VCaP (cell line): Measurements from ENCODE around the gene ZNF750.
"Not testable (repeated sequence)": the region's sequence is repeated elsewhere in the genome, so short reads cannot be mapped to it uniquely, and the experiment has no call there.

Source experiments
- H3K27ac ChIP-seq: fragments of 450-650 bp; 2 replicates; pipeline ENCODE4 v1.5.1; 2017
- TF ChIP-seq, protein P1 (sequence below): fragments of 450-650 bp; conservative IDR thresholded peaks from 2 replicates; pipeline ENCODE4 v1.5.1; 2017; ENCODE audit warnings: mild to moderate bottlenecking, moderate library complexity

The ZNF750 gene

DNA sequence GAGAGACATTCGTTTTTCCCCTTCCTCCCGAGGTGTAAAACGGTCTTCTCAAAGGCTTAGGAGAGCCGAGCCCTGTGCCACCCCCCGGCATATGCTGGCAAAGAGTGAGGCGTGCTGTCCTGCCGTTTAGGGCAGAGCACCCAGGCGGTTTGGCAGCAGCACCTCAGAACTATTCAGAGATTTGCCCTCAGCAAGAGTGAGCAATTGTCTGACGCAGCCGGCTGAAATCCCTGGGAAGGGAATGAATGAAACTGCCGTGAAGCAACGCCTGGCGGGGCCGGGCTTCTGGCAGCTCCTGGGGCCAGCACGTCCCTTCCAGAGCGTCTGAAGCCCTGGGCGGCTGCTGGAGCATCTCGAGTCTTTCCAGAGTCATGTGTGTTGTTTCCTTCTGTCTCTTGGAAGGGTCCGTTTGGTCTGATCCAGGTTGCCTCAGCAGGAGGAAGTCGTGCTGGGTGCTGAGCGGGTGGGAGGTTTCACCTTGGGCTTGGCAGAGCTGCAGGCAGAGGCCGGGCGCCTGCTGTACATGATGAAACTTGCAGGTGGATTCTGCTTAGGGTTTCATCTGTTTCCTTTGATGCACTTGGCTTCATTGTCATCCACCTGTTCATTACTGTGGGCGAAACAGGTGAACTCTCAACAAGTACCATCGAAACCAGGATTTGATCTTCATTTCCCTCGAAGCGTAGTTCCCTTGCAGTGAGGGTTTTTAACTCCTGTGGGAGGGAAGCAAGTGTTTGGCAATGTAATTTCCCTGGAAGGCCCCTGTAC lies 52.6 kb downstream of the ZNF750 start:
- TF ChIP-seq, protein P1, sequence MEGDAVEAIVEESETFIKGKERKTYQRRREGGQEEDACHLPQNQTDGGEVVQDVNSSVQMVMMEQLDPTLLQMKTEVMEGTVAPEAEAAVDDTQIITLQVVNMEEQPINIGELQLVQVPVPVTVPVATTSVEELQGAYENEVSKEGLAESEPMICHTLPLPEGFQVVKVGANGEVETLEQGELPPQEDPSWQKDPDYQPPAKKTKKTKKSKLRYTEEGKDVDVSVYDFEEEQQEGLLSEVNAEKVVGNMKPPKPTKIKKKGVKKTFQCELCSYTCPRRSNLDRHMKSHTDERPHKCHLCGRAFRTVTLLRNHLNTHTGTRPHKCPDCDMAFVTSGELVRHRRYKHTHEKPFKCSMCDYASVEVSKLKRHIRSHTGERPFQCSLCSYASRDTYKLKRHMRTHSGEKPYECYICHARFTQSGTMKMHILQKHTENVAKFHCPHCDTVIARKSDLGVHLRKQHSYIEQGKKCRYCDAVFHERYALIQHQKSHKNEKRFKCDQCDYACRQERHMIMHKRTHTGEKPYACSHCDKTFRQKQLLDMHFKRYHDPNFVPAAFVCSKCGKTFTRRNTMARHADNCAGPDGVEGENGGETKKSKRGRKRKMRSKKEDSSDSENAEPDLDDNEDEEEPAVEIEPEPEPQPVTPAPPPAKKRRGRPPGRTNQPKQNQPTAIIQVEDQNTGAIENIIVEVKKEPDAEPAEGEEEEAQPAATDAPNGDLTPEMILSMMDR = no peak
- H3K27ac ChIP-seq = no peak overlapping the region

DNA sequence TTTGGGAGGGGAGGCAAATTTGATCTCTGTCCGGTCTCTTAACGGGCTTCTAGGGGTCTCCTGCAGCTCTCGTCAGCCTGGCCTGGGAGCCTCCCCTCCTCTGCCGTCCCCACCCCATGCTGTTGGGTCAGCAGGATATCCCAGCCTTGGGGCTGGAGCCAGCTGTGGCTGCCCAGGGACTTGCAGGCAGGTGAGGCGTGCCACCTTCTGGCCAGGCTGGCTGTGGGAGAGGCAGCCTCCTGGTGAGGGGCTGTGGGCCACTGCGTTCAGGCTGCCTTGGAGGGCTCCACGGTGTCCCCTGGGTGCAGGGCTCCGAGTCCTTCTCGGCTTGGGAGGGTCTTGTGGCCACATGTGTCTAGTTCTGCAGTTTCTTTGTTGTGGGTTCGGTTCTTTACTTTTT lies 53.4 kb downstream of the ZNF750 start:
- TF ChIP-seq, protein P1 = no peak
- H3K27ac ChIP-seq = no peak overlapping the region

DNA sequence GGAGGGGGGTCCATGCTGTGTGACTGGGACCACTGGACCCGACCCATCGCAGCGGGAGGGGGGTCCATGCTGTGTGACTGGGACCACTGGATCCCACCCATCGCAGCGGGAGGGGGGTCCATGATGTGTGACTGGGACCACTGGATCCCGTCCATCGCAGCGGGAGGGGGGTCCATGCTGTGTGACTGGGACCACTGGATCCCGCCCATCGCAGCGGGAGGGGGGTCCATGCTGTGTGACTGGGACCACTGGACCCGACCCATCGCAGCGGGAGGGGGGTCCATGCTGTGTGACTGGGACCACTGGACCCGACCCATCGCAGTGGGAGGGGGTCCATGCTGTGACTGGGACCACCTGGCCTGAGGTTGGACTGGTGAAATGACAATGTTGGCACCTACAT lies 54.2 kb downstream of the ZNF750 start:
- not testable (repeated sequence) for H3K27ac ChIP-seq

DNA sequence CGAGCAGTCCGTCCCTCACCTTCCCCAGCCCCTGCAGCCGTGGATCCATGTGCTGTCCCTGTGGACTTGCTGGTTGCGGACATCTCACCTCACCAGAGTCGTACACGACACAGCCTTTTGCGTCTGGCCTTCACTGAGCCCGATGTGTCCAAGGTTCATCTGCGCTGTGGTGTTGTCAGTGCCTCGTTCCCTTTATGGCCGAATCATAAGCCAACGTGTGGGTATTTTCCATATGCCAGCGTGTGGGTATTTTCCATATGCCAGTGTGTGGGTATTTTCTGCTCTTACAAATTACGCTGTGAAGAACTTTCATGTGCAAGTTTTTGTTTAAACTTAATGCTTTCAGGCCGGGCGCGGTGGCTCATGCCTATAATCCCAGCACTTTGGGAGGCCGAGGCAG lies 56.3 kb downstream of the ZNF750 start:
- H3K27ac ChIP-seq = no peak overlapping the region
- TF ChIP-seq, protein P1 = no peak

DNA sequence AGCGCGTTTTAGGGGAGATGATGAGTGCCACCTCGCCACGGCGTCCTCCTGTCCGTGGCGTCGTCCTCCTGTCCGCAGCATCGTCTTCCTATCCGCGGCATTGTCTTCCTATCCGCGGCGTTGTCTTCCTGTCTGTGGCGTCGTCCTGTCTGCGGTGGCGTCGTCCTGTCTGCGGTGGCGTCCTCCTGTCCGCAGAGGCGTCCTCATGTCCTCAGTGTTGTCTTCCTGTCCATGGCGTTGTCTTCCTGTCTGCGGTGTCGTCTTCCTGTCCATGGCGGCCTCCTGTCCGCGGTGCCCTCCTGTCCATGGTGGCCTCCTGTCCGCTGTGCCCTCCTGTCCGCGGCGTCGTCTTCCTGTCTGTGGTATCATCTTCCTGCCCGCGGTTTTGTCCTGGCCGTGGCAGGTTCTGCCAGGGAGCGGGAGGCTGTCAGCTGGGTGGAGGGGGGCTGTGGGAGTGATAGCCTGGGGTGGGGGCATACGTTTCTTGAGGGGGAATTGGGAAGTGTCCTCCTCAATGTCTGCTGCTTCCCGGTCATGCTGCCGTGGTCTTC lies 57.1 kb downstream of the ZNF750 start:
- peak overlapping the region; percentile 79 for H3K27ac ChIP-seq
- TF ChIP-seq, protein P1 = no peak

DNA sequence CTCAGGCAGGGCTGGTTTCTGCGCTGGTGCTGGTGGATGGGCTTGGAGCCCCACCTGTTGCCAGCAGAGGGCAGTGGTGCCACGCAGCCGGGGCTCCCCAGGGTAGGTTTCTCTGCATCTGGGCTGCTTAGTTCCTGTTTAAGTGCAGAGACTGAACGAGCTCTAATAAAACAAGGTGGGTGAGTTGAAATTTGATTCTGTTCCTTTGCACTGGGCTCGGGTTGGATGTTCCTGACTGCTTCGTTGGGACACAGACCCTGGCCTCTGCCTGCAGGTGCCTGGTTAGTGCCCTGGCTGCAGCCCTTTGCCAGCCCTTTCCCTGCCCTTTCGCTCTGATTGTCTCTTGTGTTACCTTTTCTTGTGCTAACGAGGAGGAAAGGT lies 57.9 kb downstream of the ZNF750 start:
- peak overlapping the region; percentile 79 for H3K27ac ChIP-seq
- TF ChIP-seq, protein P1 = peak; percentile 99

DNA sequence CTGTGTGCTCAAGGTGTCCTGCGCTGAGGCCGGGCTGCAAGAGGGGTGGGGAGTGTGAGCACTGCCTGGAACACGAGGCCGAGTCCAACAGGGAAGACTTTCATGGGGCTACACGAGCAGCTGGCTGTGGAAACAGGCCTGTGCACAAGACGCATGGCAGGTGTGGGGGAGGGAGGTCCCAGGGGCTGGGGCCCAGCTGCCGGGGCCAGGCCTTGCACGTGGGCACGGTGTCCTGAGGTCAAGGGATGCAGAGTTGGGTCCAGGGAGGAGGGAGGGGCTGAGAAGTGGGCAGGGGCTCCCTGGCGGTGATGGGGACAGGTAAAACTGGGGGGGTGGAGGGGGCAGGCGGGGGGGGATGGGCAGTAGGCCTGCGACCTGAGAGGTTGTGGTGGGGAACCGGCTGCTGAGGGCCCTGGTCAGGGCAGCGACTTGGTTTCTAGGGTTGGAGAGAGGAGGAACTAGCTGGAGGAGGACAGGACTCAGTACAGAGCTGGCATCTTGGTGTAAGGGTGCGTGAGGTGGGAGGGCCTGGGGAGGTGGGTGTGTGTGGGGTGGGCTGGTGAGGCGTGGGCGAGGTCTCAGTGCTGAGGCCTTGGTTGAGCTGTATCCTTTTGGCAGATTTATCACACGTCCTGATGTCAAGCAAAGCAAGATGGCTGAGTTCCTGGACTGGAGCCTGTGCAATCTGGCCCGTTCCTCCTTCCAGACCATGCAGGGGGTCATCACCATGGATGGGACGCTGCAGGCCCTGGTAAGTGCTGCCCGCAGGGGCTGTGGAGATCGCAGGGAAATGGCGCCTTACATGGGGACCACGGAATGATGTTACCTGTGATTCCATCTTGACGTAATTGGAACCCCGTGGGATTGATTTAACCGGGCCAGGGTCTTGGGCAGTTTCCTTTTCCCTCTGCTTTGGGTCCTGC lies 58.6 kb downstream of the ZNF750 start:
- TF ChIP-seq, protein P1 = no peak
- H3K27ac ChIP-seq = peak overlapping the region; percentile 79
